Measurements from ENCODE around the gene CDH4.

The CDH4 gene

DNA sequence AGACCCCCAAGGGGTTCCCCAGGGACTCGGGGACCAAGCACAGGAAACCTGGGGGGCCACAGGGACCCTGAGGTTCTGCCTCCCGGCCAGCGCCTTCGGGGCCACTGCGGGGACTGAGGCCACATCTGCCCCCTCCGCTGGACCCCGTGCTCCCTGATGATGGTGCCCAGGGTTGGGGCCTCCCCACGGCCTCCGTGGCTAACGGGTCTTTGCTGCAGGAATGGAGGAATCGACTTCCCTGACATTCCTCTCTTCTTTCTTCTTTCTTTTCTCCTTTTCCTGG, 483.4 kb downstream of the CDH4 start:
- TF ChIP-seq, protein P1, sequence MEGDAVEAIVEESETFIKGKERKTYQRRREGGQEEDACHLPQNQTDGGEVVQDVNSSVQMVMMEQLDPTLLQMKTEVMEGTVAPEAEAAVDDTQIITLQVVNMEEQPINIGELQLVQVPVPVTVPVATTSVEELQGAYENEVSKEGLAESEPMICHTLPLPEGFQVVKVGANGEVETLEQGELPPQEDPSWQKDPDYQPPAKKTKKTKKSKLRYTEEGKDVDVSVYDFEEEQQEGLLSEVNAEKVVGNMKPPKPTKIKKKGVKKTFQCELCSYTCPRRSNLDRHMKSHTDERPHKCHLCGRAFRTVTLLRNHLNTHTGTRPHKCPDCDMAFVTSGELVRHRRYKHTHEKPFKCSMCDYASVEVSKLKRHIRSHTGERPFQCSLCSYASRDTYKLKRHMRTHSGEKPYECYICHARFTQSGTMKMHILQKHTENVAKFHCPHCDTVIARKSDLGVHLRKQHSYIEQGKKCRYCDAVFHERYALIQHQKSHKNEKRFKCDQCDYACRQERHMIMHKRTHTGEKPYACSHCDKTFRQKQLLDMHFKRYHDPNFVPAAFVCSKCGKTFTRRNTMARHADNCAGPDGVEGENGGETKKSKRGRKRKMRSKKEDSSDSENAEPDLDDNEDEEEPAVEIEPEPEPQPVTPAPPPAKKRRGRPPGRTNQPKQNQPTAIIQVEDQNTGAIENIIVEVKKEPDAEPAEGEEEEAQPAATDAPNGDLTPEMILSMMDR (IDR thresholded peaks at IDR 0.05; ENCODE audit: low read length, missing control alignments), result no peak
- H3K4me3 ChIP-seq (replicated peaks; ENCODE audit: low read depth, low read length), result no peak overlapping the region
- DNase-seq (ENCODE audit: low read depth), result no peak

- H3K4me3 ChIP-seq (replicated peaks; ENCODE audit: low read depth, low read length), result no peak overlapping the region
- TF ChIP-seq, protein P1 (IDR thresholded peaks at IDR 0.05; ENCODE audit: low read length, missing control alignments), result no peak
- no peak for DNase-seq (ENCODE audit: low read depth)
Observed at GRCh38 chr20:61736001-61736635, 484.1 kb downstream of the CDH4 start.

GRCh38 chr20:61736751-61737310, 484.8 kb downstream of the CDH4 start:
- no peak for DNase-seq (ENCODE audit: low read depth)
- H3K4me3 ChIP-seq (replicated peaks; ENCODE audit: low read depth, low read length), result no peak overlapping the region
- TF ChIP-seq, protein P1 (IDR thresholded peaks at IDR 0.05; ENCODE audit: low read length, missing control alignments), result no peak

DNA sequence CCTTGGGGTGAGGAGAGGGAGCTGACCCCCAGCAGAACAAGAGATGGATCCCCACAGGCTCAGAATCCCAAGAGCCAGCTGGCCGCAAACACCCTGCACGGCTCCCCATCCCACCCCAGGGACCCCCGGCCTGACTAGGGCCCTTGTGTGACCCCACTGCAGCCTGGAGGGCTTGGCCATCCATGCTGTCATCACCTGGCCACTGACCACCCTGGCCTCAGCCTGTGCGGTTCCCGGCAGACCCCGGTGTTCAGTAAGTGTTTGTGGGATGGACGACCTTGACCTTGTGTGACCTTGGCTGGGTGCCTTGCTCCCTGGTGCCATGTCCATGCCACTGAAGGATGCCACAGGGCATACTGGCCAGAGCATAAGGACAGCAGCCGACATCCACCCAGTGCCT, 485.3 kb downstream of the CDH4 start:
- no peak overlapping the region for H3K4me3 ChIP-seq (replicated peaks; ENCODE audit: low read depth, low read length)
- no peak for DNase-seq (ENCODE audit: low read depth)
- TF ChIP-seq, protein P1 (IDR thresholded peaks at IDR 0.05; ENCODE audit: low read length, missing control alignments), result no peak

DNA sequence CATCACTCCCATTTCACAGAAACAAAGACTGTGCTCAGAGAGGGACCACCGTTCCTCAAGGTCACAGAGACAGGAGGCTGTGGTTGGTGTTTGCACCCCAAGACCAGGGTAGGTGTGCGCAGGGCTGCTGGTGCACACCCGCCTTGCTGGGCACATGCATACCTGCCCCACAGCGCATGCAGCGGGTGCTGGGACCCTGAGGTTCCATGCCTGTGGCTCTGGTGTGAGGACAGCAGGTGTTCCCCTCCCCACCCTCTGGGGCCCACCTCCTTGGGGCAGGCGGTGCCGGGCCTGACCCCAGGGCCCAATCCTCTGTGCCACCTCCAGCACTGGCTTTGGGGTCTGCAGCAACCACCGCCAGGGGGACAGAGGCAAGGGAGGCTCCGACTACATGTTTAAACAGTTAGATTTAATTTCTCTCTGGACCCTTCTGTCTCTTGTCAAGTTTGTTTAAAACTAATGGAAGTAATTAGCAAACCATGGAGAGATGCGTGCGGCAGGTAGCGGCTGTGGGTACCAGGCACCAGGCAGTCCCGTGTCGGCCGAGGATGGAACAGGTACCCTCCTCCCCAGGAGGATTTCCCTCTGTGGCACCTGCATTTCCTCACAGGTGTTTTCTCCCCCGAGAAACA, 485.9 kb downstream of the CDH4 start:
- no peak for DNase-seq (ENCODE audit: low read depth)
- TF ChIP-seq, protein P1 (IDR thresholded peaks at IDR 0.05; ENCODE audit: low read length, missing control alignments), result no peak
- no peak overlapping the region for H3K4me3 ChIP-seq (replicated peaks; ENCODE audit: low read depth, low read length)

- TF ChIP-seq, protein P1 (IDR thresholded peaks at IDR 0.05; ENCODE audit: low read length, missing control alignments), result no peak
- H3K4me3 ChIP-seq (replicated peaks; ENCODE audit: low read depth, low read length), result no peak overlapping the region
- no peak for DNase-seq (ENCODE audit: low read depth)
Observed at GRCh38 chr20:61738601-61739069, 486.6 kb downstream of the CDH4 start.
